Measurements from ENCODE around the gene FAM180B. TPM values are rescaled to one million over a fixed set of nuclear protein-coding genes. Genes with fewer than 3 reads are reported as not detected.

The FAM180B gene
- polyA plus RNA-seq, 3 donors = 0.19 to 0.40 TPM; not detected in 1

GRCh38 chr11:47566149-47566698, 20.3 kb upstream of the FAM180B start:
- DNase-seq (ENCODE audit: low read depth in 3 of 3, low spot score in 2 of 3) = no peak

- no peak for DNase-seq (ENCODE audit: low read depth in 3 of 3, low spot score in 2 of 3)
Measured at GRCh38 chr11:47569646-47570045, 16.8 kb upstream of the FAM180B start.

GRCh38 chr11:47570651-47571356, 15.7 kb upstream of the FAM180B start:
- no peak for DNase-seq (ENCODE audit: low read depth in 3 of 3, low spot score in 2 of 3)

- DNase-seq (ENCODE audit: low read depth in 3 of 3, low spot score in 2 of 3) = no peak
Measured at GRCh38 chr11:47571357-47571729, 15.1 kb upstream of the FAM180B start.

- no peak for DNase-seq (ENCODE audit: low read depth in 3 of 3, low spot score in 2 of 3)
Measured at GRCh38 chr11:47571895-47572294, 14.6 kb upstream of the FAM180B start.

GRCh38 chr11:47572715-47573255, 13.7 kb upstream of the FAM180B start:
- DNase-seq (ENCODE audit: low read depth in 3 of 3, low spot score in 2 of 3) = no peak

GRCh38 chr11:47573321-47573720, 13.2 kb upstream of the FAM180B start:
- no peak for DNase-seq (ENCODE audit: low read depth in 3 of 3, low spot score in 2 of 3)

- no peak for DNase-seq (ENCODE audit: low read depth in 3 of 3, low spot score in 2 of 3)
Measured at GRCh38 chr11:47577460-47578041, 8.9 kb upstream of the FAM180B start.

GRCh38 chr11:47578524-47579494, 7.7 kb upstream of the FAM180B start, which contains the start of the genes KBTBD4 and NDUFS3:
Gene KBTBD4 (minus strand): TSS chr11:47578970. CDS start chr11:47578951, 19 bp downstream.
Gene NDUFS3 (plus strand): TSS chr11:47579074. CDS start chr11:47579092, 18 bp downstream.
- peak; percentile 87 to 92 (median 89) for DNase-seq (ENCODE audit: low read depth in 3 of 3, low spot score in 2 of 3)

- DNase-seq (ENCODE audit: low read depth in 3 of 3, low spot score in 2 of 3) = no peak
Measured at GRCh38 chr11:47583844-47584243, 2.6 kb upstream of the FAM180B start.

- no peak for DNase-seq (ENCODE audit: low read depth in 3 of 3, low spot score in 2 of 3)
Measured at GRCh38 chr11:47587039-47587716, 700 bp downstream of the FAM180B start.

- DNase-seq (ENCODE audit: low read depth in 3 of 3, low spot score in 2 of 3) = no peak
Measured at GRCh38 chr11:47587723-47588326, 1.3 kb downstream of the FAM180B start.

- DNase-seq (ENCODE audit: low read depth in 3 of 3, low spot score in 2 of 3) = no peak
Measured at GRCh38 chr11:47589118-47589517, 2.6 kb downstream of the FAM180B start.

GRCh38 chr11:47589584-47589976, 3.1 kb downstream of the FAM180B start:
- no peak for DNase-seq (ENCODE audit: low read depth in 3 of 3, low spot score in 2 of 3)

- no peak for DNase-seq (ENCODE audit: low read depth in 3 of 3, low spot score in 2 of 3)
Measured at GRCh38 chr11:47589977-47590861, 3.7 kb downstream of the FAM180B start.

- no peak for DNase-seq (ENCODE audit: low read depth in 3 of 3, low spot score in 2 of 3)
Measured at GRCh38 chr11:47591764-47592163, 5.3 kb downstream of the FAM180B start.

- DNase-seq (ENCODE audit: low read depth in 3 of 3, low spot score in 2 of 3) = no peak
Measured at GRCh38 chr11:47592251-47592650, 5.8 kb downstream of the FAM180B start.

GRCh38 chr11:47592970-47593369, 6.5 kb downstream of the FAM180B start:
- no peak for DNase-seq (ENCODE audit: low read depth in 3 of 3, low spot score in 2 of 3)

- DNase-seq (ENCODE audit: low read depth in 3 of 3, low spot score in 2 of 3) = no peak
Measured at GRCh38 chr11:47593492-47593933, 7.0 kb downstream of the FAM180B start.

Data from right renal cortex interstitium (tissue), 3 donors.